MCF 10A (cell line): Measurements from ENCODE around the gene GNL3L. TPM values are rescaled to one million over a fixed set of nuclear protein-coding genes. Genes with fewer than 3 reads are reported as not detected.
"Not testable (repeated sequence)": the region's sequence is repeated elsewhere in the genome, so short reads cannot be mapped to it uniquely, and the experiment has no call there.

ENCODE experiments used
- BruUV-seq: library from RNA; stranded (reverse); fragments of 400-500 nt; replicated peaks from 2 replicates; lab custom pipeline; 2021; lab: Mats Ljungman, UMichigan
- CTCF ChIA-PET: fragments of 300-600 bp; sonication (Branson Sonifier 250); formaldehyde crosslinking; extraction: SDS; loops from one replicate; lab custom pipeline; 2021; ENCODE audit warnings: antibody characterized with exemption, inconsistent platforms; lab: Yijun Ruan, JAX
- POLR2A ChIA-PET: fragments of 300-600, 350-650 bp; sonication (Branson Sonifier 250); formaldehyde crosslinking; extraction: SDS; loops from one replicate; lab custom pipeline; 2020; ENCODE audit warnings: antibody characterized with exemption, inconsistent platforms; lab: Yijun Ruan, JAX
- DNase-seq: peaks from one replicate; pipeline ENCODE4 v3.0.0-alpha.2; 2018; ENCODE audit not compliant: unreplicated experiment
- H3K27ac Mint-ChIP-seq: one replicate; pipeline ENCODE4 v1.8.0; 2022; ENCODE audit warnings: mild to moderate bottlenecking, low read depth, mixed read lengths; ENCODE audit not compliant: unreplicated experiment
- H3K27me3 Mint-ChIP-seq: one replicate; pipeline ENCODE4 v1.8.0; 2022; ENCODE audit warnings: mixed read lengths; ENCODE audit not compliant: insufficient read depth, unreplicated experiment
- H3K36me3 Mint-ChIP-seq: one replicate; pipeline ENCODE4 v1.8.0; 2022; ENCODE audit warnings: mild to moderate bottlenecking, moderate library complexity, mixed read lengths; ENCODE audit not compliant: insufficient read depth, unreplicated experiment
- H3K4me1 Mint-ChIP-seq: one replicate; pipeline ENCODE4 v1.8.0; 2022; ENCODE audit warnings: mixed read lengths; ENCODE audit not compliant: insufficient read depth, unreplicated experiment
- H3K4me3 Mint-ChIP-seq: one replicate; pipeline ENCODE4 v1.8.0; 2022; ENCODE audit warnings: mild to moderate bottlenecking, moderate library complexity, mixed read lengths; ENCODE audit not compliant: unreplicated experiment
- H3K9me3 Mint-ChIP-seq: one replicate; pipeline ENCODE4 v1.8.0; 2022; ENCODE audit warnings: mixed read lengths; ENCODE audit not compliant: unreplicated experiment
- intact Hi-C: fragments of 100-400 bp; cut with micrococcal nuclease; formaldehyde crosslinking; loops from 2 replicates; pipeline ENCODE4 v1.14.1; 2022
- total RNA-seq: library from RNA; stranded (reverse); gene quantifications from 2 replicates; pipeline ENCODE4 v1.2.3, GENCODE V29; 2022
- TF ChIP-seq, protein P1 (sequence below): fragments of 200-600 bp; IDR thresholded peaks from one replicate; pipeline ENCODE4 v1.8.0; 2022; ENCODE audit warnings: antibody characterized with exemption, mild to moderate bottlenecking; ENCODE audit not compliant: unreplicated experiment

Gene GNL3L
- total RNA-seq, 1 experiment from 2014 or later = 46.2 TPM

DNA sequence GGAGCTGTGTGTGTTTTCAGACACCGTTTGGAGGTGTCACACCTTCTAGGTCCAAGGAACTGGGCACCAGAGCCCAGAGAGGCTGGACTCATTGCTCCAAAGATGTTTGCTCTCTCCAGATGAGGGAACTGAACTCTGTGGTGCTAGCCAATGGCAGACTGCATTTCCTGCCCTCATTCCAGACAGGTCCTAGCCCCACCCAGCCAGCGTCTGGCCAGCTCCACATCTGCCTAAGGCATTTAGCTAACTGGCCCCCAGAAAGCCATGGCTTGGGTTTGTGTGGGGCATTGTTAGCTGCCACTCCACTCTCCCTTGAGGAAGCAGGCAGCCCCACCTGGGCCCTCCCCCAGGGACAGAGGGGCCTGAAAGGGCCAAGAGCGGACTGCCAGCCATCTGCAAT lies 45.4 kb upstream of the GNL3L start:
- no peak for DNase-seq
- no TSS peak for BruUV-seq
- Mint-ChIP-seq H3K9me3 (no peaks in the 10 kb centered on the region), H3K27me3 (peaks cover 41% of the 10 kb centered on the region), H3K36me3 (no peaks in the 10 kb centered on the region), H3K4me1 (peaks cover 6% of the 10 kb centered on the region), H3K27ac (no peak overlapping the region), H3K4me3 (no peak overlapping the region)
- POLR2A ChIA-PET = interaction anchor here (0.9 to 1.5 kb wide), 2 partner anchors 9 to 10 kb away, joined by 3 to 4 read pairs; no protein-coding TSS in a partner anchor
- TF ChIP-seq, protein P1, sequence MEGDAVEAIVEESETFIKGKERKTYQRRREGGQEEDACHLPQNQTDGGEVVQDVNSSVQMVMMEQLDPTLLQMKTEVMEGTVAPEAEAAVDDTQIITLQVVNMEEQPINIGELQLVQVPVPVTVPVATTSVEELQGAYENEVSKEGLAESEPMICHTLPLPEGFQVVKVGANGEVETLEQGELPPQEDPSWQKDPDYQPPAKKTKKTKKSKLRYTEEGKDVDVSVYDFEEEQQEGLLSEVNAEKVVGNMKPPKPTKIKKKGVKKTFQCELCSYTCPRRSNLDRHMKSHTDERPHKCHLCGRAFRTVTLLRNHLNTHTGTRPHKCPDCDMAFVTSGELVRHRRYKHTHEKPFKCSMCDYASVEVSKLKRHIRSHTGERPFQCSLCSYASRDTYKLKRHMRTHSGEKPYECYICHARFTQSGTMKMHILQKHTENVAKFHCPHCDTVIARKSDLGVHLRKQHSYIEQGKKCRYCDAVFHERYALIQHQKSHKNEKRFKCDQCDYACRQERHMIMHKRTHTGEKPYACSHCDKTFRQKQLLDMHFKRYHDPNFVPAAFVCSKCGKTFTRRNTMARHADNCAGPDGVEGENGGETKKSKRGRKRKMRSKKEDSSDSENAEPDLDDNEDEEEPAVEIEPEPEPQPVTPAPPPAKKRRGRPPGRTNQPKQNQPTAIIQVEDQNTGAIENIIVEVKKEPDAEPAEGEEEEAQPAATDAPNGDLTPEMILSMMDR = no peak
- CTCF ChIA-PET = no interaction called here
- intact Hi-C loops = no loop called here

DNA sequence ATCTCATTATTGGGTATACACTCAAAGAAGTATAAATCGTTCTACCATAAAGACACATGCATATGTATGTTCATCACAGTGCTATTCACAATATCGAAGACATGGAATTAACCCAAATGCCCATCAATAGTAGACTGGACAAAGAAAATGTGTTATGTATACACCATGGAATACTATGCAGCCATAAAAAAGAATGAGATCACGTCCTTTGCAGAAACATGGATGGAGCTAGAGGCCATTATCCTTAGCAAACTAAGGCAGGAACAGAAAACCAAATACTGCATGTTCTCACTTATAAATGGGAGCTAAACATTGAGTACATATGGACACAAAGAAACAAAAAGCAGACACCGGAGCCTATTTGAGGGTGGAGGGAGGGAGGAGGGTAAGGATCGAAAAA lies 40.2 kb upstream of the GNL3L start:
- intact Hi-C loops, CTCF ChIA-PET, H3K4me3 Mint-ChIP-seq, BruUV-seq, H3K9me3 Mint-ChIP-seq, H3K36me3 Mint-ChIP-seq, POLR2A ChIA-PET, H3K4me1 Mint-ChIP-seq, H3K27ac Mint-ChIP-seq, DNase-seq: not testable (repeated sequence)
- H3K27me3 Mint-ChIP-seq = peaks cover 25% of the 10 kb centered on the region

DNA sequence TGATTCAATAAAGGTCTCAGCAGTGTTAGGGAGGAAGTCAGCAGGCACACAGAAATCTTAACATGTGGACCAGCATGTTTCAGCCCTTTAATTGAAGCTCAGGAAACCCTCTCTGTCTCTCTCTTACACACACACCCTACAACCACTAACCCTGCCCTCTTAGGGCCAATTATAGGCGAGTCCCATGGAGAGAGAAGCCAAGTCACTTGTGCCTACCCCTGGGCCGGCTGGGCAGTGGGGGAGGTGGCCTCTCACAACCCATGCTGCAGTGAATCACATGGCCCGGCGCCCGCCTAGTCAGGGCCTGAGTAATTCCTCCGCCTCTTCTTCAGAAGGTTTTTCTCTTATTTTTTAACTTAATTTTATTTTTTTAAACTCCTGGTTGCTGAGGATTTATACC lies 37.7 kb upstream of the GNL3L start:
- no peaks in the 10 kb centered on the region for H3K36me3 Mint-ChIP-seq
- TF ChIP-seq, protein P1 = no peak
- H3K4me1 Mint-ChIP-seq = no peaks in the 10 kb centered on the region
- peak overlapping the region; percentile 69 for H3K27ac Mint-ChIP-seq
- TSS peak; percentile 17 for BruUV-seq
- no peaks in the 10 kb centered on the region for H3K9me3 Mint-ChIP-seq
- no peak overlapping the region for H3K4me3 Mint-ChIP-seq
- peaks cover 31% of the 10 kb centered on the region for H3K27me3 Mint-ChIP-seq
- intact Hi-C loops = loop anchor here (1.0 kb wide), 1 partner anchor 18 kb away; no protein-coding TSS in a partner anchor
- POLR2A ChIA-PET = interaction anchor here (0.7 to 1.4 kb wide), 3 partner anchors 8 to 37 kb away, joined by 3 to 4 read pairs (median 4); no protein-coding TSS in a partner anchor
- DNase-seq = peak; percentile 60
- CTCF ChIA-PET = no interaction called here

DNA sequence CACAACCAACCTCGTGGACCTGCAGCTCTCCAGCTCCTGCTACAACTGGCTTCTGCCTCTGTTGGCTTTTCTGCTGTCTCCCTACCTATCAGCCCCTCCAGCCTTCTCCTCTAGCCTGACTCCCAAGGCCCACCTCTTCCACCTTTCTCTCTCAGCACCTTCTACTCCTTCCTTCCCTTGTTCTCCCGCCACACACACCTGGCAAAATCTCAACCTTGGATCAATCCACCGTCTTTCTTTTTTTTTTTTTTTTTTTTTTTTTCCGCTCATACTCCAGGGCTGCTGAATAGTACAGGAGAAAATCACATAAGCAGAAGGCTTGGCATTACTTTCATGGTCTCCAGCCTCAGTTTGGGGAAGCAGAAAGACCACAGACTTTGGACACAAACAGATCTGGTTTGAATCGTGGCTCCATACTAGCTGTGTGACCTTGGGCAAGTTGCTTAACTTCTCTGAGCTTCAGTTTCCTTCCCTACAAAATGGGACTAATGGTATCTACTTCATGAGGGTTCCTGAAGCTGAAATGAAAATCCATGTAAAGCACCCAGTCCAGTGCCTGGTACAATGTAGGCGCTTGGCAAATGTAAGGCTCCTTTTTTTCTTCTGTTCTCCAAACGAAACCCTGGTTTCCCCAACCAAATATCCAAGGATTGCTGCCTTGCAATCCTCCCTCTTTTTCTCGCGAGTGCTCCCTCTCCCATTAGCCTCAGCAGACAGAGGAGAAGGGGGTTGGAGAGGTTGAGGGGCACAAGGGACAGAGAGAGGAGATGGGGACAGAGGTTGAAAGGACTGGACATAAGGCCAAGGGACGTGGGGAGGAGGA lies 35.6 kb upstream of the GNL3L start:
- Mint-ChIP-seq H3K9me3 (no peaks in the 10 kb centered on the region), H3K4me1 (no peaks in the 10 kb centered on the region), H3K27me3 (peaks cover 51% of the 10 kb centered on the region), H3K36me3 (no peaks in the 10 kb centered on the region), H3K4me3 (peak overlapping the region; percentile 74), H3K27ac (peak overlapping the region; percentile 24)
- intact Hi-C loops = no loop called here
- ChIA-PET POLR2A (interaction anchor here (0.7 to 2.2 kb wide), 4 partner anchors 33 to 54 kb away, joined by 3 to 8 read pairs (median 4); partner anchors contain the start of gene TSR2), CTCF (interaction anchor here (0.6 kb wide), 1 partner anchor 145 kb away, joined by 3 read pairs; no protein-coding TSS in a partner anchor)
- no peak for DNase-seq
- TF ChIP-seq, protein P1 = no peak
- TSS peak; percentile 13 for BruUV-seq
